Measurements from ENCODE around the gene SLC17A4. TPM values are rescaled to one million over a fixed set of nuclear protein-coding genes. Genes with fewer than 3 reads are reported as not detected.

SLC17A4 gene
- total RNA-seq (not detected), total RNA-seq (0 reads per million in 2 donors)

- H3K4me1 Mint-ChIP-seq: peaks cover 2% of the 10 kb centered on the region
- no peak within 1 kb of the TSS for H3K4me3 Mint-ChIP-seq
- peaks cover 2% of the 10 kb centered on the region for H3K36me3 Mint-ChIP-seq (ENCODE audit: low read depth)
- H3K9me3 ChIP-seq (ENCODE audit: control insufficient read depth, low read length, poor library complexity, severe bottlenecking): no peaks in the 10 kb centered on the region
- DNase-seq (no peak), ATAC-seq (no peak)
- H3K27ac Mint-ChIP-seq: no peak within 1 kb of the TSS
- peaks cover 20% of the 10 kb centered on the region for H3K27me3 Mint-ChIP-seq
Measured at GRCh38 chr6:25754535-25754934, at the start of gene SLC17A4. Gene SLC17A4, plus strand, starts transcription at chr6:25754742. Its CDS starts 7,221 bp downstream, at chr6:25761963.

GRCh38 chr6:25706314-25707014, 48.1 kb upstream of the SLC17A4 start:
- ATAC-seq: no peak
- H3K9me3 ChIP-seq (ENCODE audit: control insufficient read depth, low read length, poor library complexity, severe bottlenecking): no peaks in the 10 kb centered on the region
- no peak for DNase-seq
- H3K27me3 Mint-ChIP-seq: peaks cover 39% of the 10 kb centered on the region
- peaks cover 5% of the 10 kb centered on the region for H3K36me3 Mint-ChIP-seq (ENCODE audit: low read depth)
- H3K4me3 Mint-ChIP-seq: no peak overlapping the region
- H3K27ac Mint-ChIP-seq: no peak overlapping the region
- peaks cover 5% of the 10 kb centered on the region for H3K4me1 Mint-ChIP-seq

GRCh38 chr6:25709761-25710160, 44.8 kb upstream of the SLC17A4 start:
- Mint-ChIP-seq H3K27ac (no peak overlapping the region), H3K36me3 (ENCODE audit: low read depth) (peaks cover 5% of the 10 kb centered on the region), H3K27me3 (peaks cover 20% of the 10 kb centered on the region), H3K4me1 (peaks cover 6% of the 10 kb centered on the region), H3K4me3 (no peak overlapping the region)
- ATAC-seq: no peak
- DNase-seq: no peak
- no peaks in the 10 kb centered on the region for H3K9me3 ChIP-seq (ENCODE audit: control insufficient read depth, low read length, poor library complexity, severe bottlenecking)

GRCh38 chr6:25710287-25710686, 44.3 kb upstream of the SLC17A4 start:
- H3K4me1 Mint-ChIP-seq: peaks cover 8% of the 10 kb centered on the region

GRCh38 chr6:25713824-25714223, 40.7 kb upstream of the SLC17A4 start:
- H3K27me3 Mint-ChIP-seq: peaks cover 6% of the 10 kb centered on the region
- H3K4me3 Mint-ChIP-seq: no peak overlapping the region
- no peak overlapping the region for H3K27ac Mint-ChIP-seq
- no peaks in the 10 kb centered on the region for H3K9me3 ChIP-seq (ENCODE audit: control insufficient read depth, low read length, poor library complexity, severe bottlenecking)
- DNase-seq (no peak), ATAC-seq (no peak)
- no peaks in the 10 kb centered on the region for H3K36me3 Mint-ChIP-seq (ENCODE audit: low read depth)
- peaks cover 7% of the 10 kb centered on the region for H3K4me1 Mint-ChIP-seq

More at GRCh38 chr6:25710287-25710686, 44.3 kb upstream of the SLC17A4 start:
- peaks cover 5% of the 10 kb centered on the region for H3K36me3 Mint-ChIP-seq (ENCODE audit: low read depth)
- DNase-seq (no peak), ATAC-seq (no peak)
- H3K27ac Mint-ChIP-seq: no peak overlapping the region
- no peak overlapping the region for H3K4me3 Mint-ChIP-seq
- H3K9me3 ChIP-seq (ENCODE audit: control insufficient read depth, low read length, poor library complexity, severe bottlenecking): no peaks in the 10 kb centered on the region
- peaks cover 20% of the 10 kb centered on the region for H3K27me3 Mint-ChIP-seq

- H3K4me3 Mint-ChIP-seq: no peak overlapping the region
- H3K27me3 Mint-ChIP-seq: peaks cover 6% of the 10 kb centered on the region
- peaks cover 7% of the 10 kb centered on the region for H3K4me1 Mint-ChIP-seq
- H3K27ac Mint-ChIP-seq: no peak overlapping the region
- no peaks in the 10 kb centered on the region for H3K9me3 ChIP-seq (ENCODE audit: control insufficient read depth, low read length, poor library complexity, severe bottlenecking)
- ATAC-seq (no peak), DNase-seq (no peak)
- no peaks in the 10 kb centered on the region for H3K36me3 Mint-ChIP-seq (ENCODE audit: low read depth)
Measured at GRCh38 chr6:25714765-25715164, 39.8 kb upstream of the SLC17A4 start.

GRCh38 chr6:25715794-25716193, 38.7 kb upstream of the SLC17A4 start:
- Mint-ChIP-seq H3K4me3 (no peak overlapping the region), H3K36me3 (ENCODE audit: low read depth) (no peaks in the 10 kb centered on the region), H3K4me1 (peaks cover 11% of the 10 kb centered on the region), H3K27me3 (peaks cover 6% of the 10 kb centered on the region), H3K27ac (no peak overlapping the region)
- ATAC-seq (no peak), DNase-seq (no peak)
- no peaks in the 10 kb centered on the region for H3K9me3 ChIP-seq (ENCODE audit: control insufficient read depth, low read length, poor library complexity, severe bottlenecking)

GRCh38 chr6:25717866-25718740, 36.4 kb upstream of the SLC17A4 start:
- DNase-seq: no peak

GRCh38 chr6:25726122-25726911, 28.2 kb upstream of the SLC17A4 start:
- H3K4me1 Mint-ChIP-seq: peaks cover 5% of the 10 kb centered on the region
- ATAC-seq: no peak
- H3K27me3 Mint-ChIP-seq: peaks cover 47% of the 10 kb centered on the region
- no peak overlapping the region for H3K27ac Mint-ChIP-seq
- no peaks in the 10 kb centered on the region for H3K9me3 ChIP-seq (ENCODE audit: control insufficient read depth, low read length, poor library complexity, severe bottlenecking)
- H3K36me3 Mint-ChIP-seq (ENCODE audit: low read depth): peaks cover 8% of the 10 kb centered on the region
- no peak overlapping the region for H3K4me3 Mint-ChIP-seq
- no peak for DNase-seq

More at GRCh38 chr6:25717866-25718740, 36.4 kb upstream of the SLC17A4 start:
- Mint-ChIP-seq H3K36me3 (ENCODE audit: low read depth) (peaks cover 2% of the 10 kb centered on the region), H3K27ac (no peak overlapping the region), H3K4me3 (no peak overlapping the region), H3K27me3 (peaks cover 14% of the 10 kb centered on the region), H3K4me1 (peaks cover 16% of the 10 kb centered on the region)
- H3K9me3 ChIP-seq (ENCODE audit: control insufficient read depth, low read length, poor library complexity, severe bottlenecking): no peaks in the 10 kb centered on the region
- ATAC-seq: no peak

GRCh38 chr6:25727028-25727427, 27.5 kb upstream of the SLC17A4 start:
- H3K27ac Mint-ChIP-seq: no peak overlapping the region
- H3K4me1 Mint-ChIP-seq: peaks cover 5% of the 10 kb centered on the region
- peaks cover 51% of the 10 kb centered on the region for H3K27me3 Mint-ChIP-seq
- ATAC-seq: no peak
- H3K4me3 Mint-ChIP-seq: no peak overlapping the region
- peaks cover 8% of the 10 kb centered on the region for H3K36me3 Mint-ChIP-seq (ENCODE audit: low read depth)
- no peaks in the 10 kb centered on the region for H3K9me3 ChIP-seq (ENCODE audit: control insufficient read depth, low read length, poor library complexity, severe bottlenecking)
- no peak for DNase-seq

- H3K27ac Mint-ChIP-seq: no peak overlapping the region
- H3K9me3 ChIP-seq (ENCODE audit: control insufficient read depth, low read length, poor library complexity, severe bottlenecking): no peaks in the 10 kb centered on the region
- peaks cover 61% of the 10 kb centered on the region for H3K27me3 Mint-ChIP-seq
- no peak overlapping the region for H3K4me3 Mint-ChIP-seq
- H3K4me1 Mint-ChIP-seq: no peaks in the 10 kb centered on the region
- peaks cover 7% of the 10 kb centered on the region for H3K36me3 Mint-ChIP-seq (ENCODE audit: low read depth)
- ATAC-seq (no peak), DNase-seq (no peak)
Measured at GRCh38 chr6:25730907-25731306, 23.6 kb upstream of the SLC17A4 start.

- no peaks in the 10 kb centered on the region for H3K9me3 ChIP-seq (ENCODE audit: control insufficient read depth, low read length, poor library complexity, severe bottlenecking)
- Mint-ChIP-seq H3K4me1 (no peaks in the 10 kb centered on the region), H3K27ac (no peak overlapping the region), H3K27me3 (peaks cover 63% of the 10 kb centered on the region), H3K4me3 (no peak overlapping the region), H3K36me3 (ENCODE audit: low read depth) (peaks cover 7% of the 10 kb centered on the region)
- ATAC-seq: no peak
- no peak for DNase-seq
Measured at GRCh38 chr6:25731721-25732120, 22.8 kb upstream of the SLC17A4 start.
